HG03045 (cell line): Measurements from ENCODE around the gene FAM170B.

Experiments used
- ATAC-seq: cut with Tn5 transposase; IDR thresholded peaks from one replicate; pipeline ENCODE4 v1.9.1; 2021; ENCODE audit warnings: mild to moderate bottlenecking, moderate library complexity; ENCODE audit not compliant: unreplicated experiment

The FAM170B gene

GRCh38 chr10:49128854-49129253 is 5.0 kb downstream of the FAM170B start:
- no peak for ATAC-seq

- no peak for ATAC-seq
Observed at GRCh38 chr10:49123981-49124950, 9.6 kb downstream of the FAM170B start.

GRCh38 chr10:49120911-49121310 is 12.9 kb downstream of the FAM170B start:
- ATAC-seq: no peak

- no peak for ATAC-seq
Observed at GRCh38 chr10:49119746-49120145, 14.1 kb downstream of the FAM170B start.

GRCh38 chr10:49118430-49119074 is 15.3 kb downstream of the FAM170B start:
- no peak for ATAC-seq

- ATAC-seq: no peak
Observed at GRCh38 chr10:49117376-49118070, 16.3 kb downstream of the FAM170B start.

- no peak for ATAC-seq
Observed at GRCh38 chr10:49116509-49117375, 17.1 kb downstream of the FAM170B start.

- ATAC-seq: no peak
Observed at GRCh38 chr10:49115796-49116508, 17.9 kb downstream of the FAM170B start.

GRCh38 chr10:49115015-49115795 is 18.6 kb downstream of the FAM170B start, which contains the start of gene VSTM4:
VSTM4 (minus strand) TSS chr10:49115522; CDS start chr10:49115485, 37 bp downstream.
- no peak for ATAC-seq

GRCh38 chr10:49114718-49115014 is 19.2 kb downstream of the FAM170B start:
- no peak for ATAC-seq

GRCh38 chr10:49113741-49114141 is 20.1 kb downstream of the FAM170B start:
- no peak for ATAC-seq

GRCh38 chr10:49112851-49113250 is 21.0 kb downstream of the FAM170B start:
- no peak for ATAC-seq

- ATAC-seq: no peak
Observed at GRCh38 chr10:49112098-49112497, 21.7 kb downstream of the FAM170B start.

- no peak for ATAC-seq
Observed at GRCh38 chr10:49111320-49111698, 22.5 kb downstream of the FAM170B start.

GRCh38 chr10:49110684-49111319 is 23.0 kb downstream of the FAM170B start:
- ATAC-seq: no peak

- no peak for ATAC-seq
Observed at GRCh38 chr10:49109669-49110340, 24.0 kb downstream of the FAM170B start.

GRCh38 chr10:49108656-49109055 is 25.2 kb downstream of the FAM170B start:
- no peak for ATAC-seq

GRCh38 chr10:49107887-49108267 is 25.9 kb downstream of the FAM170B start:
- no peak for ATAC-seq
